ENCODE measurements around the gene TBX1. TPM values are rescaled to one million over a fixed set of nuclear protein-coding genes. Genes with fewer than 3 reads are reported as not detected.
A peak's percentile ranks its signal among the peaks of the same experiment; 100 is the strongest.
"Not testable (repeated sequence)": the region's sequence is repeated elsewhere in the genome, so short reads cannot be mapped to it uniquely, and the experiment has no call there.

The TBX1 gene
- total RNA-seq, 1 experiment from 2014 or later, result 0.08 TPM

DNA sequence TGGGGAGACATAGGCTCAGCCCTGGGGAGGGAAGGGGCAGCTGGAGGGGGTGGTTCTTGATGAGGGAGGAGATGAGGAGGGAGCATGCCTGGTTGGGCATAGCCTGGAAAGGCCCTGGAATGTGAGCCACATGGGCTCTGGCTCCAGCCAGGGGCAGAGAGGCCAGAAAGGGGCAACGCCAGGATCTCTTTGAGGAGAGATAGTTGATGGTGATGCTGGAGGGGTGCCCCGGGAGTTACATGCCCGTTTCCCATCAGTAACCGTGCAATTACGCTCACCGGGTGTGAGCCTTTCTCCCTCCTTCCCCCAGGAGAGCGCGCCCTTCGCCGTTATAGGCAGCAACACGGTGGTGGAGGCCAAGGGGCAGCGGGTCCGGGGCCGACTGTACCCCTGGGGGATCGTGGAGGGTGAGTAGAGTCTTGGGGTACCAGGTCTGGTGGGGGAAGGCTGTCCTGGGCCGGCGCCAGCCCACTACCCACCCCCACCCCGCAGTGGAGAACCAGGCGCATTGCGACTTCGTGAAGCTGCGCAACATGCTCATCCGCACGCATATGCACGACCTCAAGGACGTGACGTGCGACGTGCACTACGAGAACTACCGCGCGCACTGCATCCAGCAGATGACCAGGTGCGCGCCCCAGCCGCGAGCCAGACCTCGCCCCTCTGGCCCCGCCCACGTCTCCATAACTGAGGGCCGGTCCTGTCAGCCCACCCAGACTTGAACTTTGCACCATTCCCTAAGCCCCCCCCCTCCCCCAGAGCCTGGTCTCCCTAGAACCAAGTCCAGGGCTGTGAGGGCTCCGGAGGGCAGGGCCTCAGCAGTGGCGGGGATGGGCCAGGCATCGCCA, 39.0 kb upstream of the TBX1 start:
- DNase-seq (ENCODE audit: low read depth, low spot score), result no peak
- in situ Hi-C loops (cut with HindIII; ENCODE audit: low pct_unique_long_range_greater_than_20kb, low sequenced_read_pairs), result no loop called here

DNA sequence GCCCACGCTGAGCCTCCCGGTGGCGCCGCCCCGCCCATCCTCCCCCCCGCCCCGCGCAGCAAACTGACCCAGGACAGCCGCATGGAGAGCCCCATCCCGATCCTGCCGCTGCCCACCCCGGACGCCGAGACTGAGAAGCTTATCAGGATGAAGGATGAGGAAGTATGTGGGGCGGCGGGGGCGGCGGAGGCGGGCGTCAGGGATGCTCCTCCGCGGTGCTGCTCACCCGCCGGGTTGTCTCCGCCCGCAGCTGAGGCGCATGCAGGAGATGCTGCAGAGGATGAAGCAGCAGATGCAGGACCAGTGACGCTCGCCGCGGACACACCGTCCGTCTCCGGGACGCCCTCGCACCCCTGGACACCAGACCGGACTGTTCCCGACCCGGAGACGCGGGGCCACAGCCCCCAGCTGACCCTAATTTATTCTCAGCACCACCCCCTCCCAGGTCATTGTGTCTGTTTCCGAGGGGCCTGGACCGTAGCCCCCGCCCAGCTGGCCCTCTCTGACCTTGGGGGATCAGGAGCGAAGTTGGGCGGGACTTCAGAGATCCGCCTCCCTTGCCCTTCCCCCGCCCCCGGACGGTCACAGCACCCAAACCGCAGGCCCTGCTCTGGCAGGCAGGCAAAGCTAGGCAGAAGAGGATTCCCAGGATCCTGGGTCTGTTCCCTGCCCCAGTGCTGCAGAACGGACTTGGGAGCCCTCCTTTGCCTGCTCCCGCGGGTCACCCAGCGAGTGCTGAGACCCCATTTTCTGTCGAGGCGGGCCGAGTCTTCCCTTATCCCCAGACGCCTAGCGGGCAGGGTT, 38.2 kb upstream of the TBX1 start:
- in situ Hi-C loops (cut with HindIII; ENCODE audit: low pct_unique_long_range_greater_than_20kb, low sequenced_read_pairs), result no loop called here
- no peak for DNase-seq (ENCODE audit: low read depth, low spot score)

DNA sequence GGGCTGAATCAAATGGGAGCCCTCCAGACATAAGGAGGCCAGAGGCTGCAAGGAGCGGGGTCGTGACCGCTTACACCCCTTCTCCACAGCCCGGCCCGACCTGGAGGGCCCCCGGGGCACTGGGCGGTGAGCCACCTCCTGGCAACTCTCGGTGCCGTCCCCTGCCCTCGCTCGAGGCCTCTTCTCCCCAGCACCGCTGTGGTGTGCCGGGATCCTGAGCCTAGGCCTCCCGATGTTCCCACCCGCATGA, 37.7 kb upstream of the TBX1 start:
- DNase-seq (ENCODE audit: low read depth, low spot score), result no peak
- in situ Hi-C loops (cut with HindIII; ENCODE audit: low pct_unique_long_range_greater_than_20kb, low sequenced_read_pairs), result no loop called here

DNA sequence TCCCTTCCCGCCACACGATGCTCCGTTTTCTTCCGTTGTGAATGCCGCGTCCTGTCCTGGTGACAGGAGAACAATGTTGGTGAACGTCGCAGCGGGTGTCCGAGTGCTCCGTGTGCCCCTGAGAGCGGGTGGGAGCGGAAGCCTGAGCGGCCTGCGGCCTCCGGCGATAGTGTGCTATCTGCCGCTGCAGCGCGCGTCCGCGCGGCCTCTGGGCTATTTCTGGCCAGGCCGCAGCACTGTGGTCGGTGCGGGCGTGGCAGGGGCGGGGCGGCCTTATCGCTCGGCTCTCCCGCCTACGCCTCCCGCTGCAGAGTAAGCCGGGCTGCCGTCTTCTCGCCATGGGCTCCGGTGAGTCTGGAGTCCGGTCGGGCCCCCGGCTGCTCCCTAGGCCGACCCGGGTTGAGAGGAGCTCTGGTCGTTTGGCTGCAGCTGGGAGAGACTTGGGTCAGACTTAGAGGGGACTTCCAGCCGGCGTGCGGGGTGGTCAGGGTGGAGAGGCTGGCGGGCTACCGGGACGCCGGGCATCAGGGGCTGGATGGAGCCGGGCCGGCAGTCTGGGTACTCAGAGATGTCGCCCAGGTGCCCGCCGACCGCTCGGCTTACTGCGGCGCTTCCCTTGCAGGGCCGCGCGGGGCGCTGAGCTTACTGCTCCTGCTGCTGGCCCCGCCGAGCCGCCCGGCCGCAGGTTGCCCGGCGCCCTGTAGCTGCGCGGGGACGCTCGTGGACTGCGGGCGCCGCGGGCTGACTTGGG, 37.2 kb upstream of the TBX1 start, which contains the start of gene GP1BB:
Gene GP1BB, plus strand, starts transcription at position 308 of the 751 bp plus-strand sequence. Its CDS starts 31 bp downstream, at position 339.
- DNase-seq (ENCODE audit: low read depth, low spot score), result no peak
- in situ Hi-C loops (cut with HindIII; ENCODE audit: low pct_unique_long_range_greater_than_20kb, low sequenced_read_pairs), result no loop called here

DNA sequence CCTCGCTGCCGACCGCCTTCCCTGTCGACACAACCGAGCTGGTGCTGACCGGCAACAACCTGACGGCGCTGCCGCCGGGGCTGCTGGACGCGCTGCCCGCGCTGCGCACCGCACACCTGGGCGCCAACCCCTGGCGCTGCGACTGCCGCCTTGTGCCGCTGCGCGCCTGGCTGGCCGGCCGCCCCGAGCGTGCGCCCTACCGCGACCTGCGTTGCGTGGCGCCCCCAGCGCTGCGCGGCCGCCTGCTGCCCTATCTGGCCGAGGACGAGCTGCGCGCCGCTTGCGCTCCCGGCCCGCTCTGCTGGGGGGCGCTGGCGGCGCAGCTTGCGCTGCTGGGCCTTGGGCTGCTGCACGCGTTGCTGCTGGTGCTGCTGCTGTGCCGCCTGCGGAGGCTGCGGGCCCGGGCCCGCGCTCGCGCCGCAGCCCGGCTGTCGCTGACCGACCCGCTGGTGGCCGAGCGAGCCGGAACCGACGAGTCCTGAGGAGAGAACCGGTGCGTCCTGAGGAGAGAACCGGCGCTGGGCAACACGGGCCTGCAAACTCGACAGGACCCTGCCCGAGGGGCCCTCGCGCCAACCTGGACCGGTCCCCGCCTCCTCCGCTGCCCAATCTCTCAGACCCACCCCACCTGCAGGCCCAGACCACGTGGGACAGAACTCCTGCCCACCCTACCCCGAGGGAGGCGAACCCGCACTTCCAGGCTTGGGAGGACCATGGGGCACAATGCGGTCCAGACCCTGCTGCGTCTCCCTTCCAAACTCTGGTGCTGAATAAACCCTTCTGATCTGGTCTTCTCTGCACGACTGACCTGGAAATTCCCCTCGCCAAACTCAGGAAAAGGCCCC, 36.4 kb upstream of the TBX1 start:
- in situ Hi-C loops (cut with HindIII; ENCODE audit: low pct_unique_long_range_greater_than_20kb, low sequenced_read_pairs), result no loop called here

DNA sequence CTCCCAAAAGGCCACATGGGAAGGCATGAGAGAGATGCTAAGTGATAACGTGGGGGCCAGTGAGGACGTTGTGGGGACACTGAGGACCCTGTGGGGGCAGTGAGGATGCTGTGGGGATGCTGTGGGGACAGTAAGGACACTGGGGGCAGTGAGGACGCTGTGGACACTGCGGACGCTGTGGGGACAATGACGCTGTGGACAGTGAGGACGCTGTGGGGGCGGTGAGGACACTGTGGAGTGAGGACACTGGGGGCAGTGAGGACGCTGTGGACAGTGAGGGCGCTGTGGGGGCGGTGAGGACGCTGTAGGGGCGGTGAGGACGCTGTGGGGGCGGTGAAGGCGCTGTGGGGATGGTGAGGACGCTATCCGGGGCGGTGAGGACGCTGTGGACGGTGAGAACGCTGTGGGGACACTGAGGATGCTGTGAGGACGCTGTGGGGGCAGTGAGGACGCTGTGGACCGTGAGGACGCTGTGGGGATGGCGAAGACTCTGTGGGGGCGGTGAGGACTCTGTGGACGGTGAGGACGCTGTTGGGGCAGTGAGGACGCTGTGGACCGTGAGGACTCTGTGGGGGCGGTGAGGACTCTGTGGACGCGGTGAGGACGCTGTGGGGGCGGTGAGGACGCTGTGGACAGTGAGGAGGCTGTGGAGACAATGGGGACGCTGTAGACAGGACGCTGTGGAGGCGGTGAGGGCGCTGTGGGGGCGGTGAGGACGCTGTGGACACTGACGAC, 35.5 kb upstream of the TBX1 start:
- in situ Hi-C loops (cut with HindIII; ENCODE audit: low pct_unique_long_range_greater_than_20kb, low sequenced_read_pairs), result no loop called here
- DNase-seq (ENCODE audit: low read depth, low spot score), result no peak

More for the DNA sequence above, 36.4 kb upstream of the TBX1 start:
- peak; percentile 29 for DNase-seq (ENCODE audit: low read depth, low spot score)

DNA sequence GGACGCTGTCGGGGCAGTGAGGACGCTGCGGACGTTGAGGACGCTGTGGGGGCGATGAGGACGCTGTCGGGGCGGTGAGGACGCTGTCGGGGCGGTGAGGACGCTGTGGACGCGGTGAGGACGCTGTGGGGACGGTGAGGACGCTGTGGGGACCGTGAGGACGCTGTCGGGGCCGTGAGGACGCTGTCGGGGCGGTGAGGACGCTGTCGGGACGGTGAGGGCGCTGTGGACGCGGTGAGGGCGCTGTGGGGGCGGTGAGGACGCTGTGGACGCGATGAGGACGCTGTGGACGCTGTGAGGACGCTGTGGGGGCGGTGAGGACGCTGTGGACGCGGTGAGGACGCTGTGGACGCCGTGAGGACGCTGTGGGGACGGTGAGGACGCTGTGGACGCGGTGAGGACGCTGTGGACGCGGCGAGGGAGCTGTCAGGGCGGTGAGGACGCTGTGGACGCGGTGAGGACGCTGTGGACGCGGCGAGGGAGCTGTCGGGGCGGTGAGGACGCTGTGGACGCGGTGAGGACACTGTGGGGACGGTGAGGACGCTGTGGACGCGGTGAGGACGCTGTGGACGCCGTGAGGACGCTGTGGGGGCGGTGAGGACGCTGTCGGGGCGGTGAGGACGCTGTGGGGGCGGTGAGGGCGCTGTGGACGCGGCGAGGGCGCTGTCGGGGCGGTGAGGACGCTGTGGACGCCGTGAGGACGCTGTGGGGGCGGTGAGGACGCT, 34.4 kb upstream of the TBX1 start:
- in situ Hi-C loops (cut with HindIII; ENCODE audit: low pct_unique_long_range_greater_than_20kb, low sequenced_read_pairs); DNase-seq (ENCODE audit: low read depth, low spot score): not testable (repeated sequence)

DNA sequence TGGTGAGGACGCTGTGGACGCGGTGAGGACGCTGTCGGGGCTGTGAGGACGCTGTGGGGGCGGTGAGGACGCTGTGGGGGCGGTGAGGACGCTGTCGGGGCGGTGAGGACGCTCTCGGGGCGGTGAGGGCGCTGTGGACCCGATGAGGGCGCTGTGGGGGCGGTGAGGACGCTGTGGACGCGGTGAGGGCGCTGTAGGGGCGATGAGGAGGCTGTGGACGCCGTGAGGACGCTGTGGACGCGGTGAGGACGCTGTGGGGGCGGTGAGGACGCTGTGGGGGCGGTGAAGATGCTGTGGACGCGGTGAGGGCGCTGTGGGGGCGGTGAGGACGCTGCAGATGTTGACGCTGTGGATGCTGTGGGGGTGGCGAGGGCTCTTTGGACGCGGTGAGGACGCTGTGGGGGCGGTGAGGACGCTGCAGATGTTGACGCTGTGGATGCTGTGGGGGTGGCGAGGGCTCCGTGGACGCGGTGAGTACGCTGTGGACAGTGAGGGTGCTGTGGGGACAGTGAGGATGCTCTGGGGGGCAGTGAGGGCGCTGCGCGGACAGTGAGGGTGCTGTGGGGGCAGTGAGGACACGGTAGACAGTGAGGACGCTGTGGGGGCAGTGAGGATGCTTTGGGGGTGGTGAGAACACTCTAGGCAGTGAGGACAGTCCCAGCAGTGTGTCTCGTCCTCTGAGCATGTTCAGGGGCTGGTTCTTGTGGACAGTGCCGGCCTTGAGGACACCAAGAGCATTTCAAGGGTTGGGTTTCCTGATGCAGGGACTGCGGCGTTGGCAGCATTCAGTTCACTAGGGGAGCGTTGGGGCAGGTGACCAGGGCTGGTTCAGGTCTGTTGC, 33.0 kb upstream of the TBX1 start:
- DNase-seq (ENCODE audit: low read depth, low spot score), result no peak

DNA sequence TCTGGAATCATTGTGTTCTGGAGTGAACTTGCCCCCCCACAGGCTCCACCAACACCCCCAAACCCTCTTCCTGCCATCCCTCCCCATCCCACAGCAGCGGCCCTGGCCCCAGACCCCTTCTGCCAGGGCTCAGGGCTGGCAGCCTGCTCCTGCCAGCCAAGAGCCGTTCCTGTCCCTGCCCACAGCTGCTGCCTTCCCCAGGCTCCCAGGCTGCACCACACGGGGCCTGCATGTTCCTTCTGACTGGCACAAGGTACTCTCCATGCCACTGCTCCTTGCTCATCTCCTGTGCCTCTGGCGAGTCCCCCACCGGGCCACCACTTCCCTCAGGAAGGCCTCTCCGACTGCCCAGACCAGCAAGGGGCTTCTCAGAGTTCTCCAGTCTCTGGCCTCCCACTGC, 32.3 kb upstream of the TBX1 start:
- in situ Hi-C loops (cut with HindIII; ENCODE audit: low pct_unique_long_range_greater_than_20kb, low sequenced_read_pairs), result no loop called here
- no peak for DNase-seq (ENCODE audit: low read depth, low spot score)

More for the DNA sequence above, 33.0 kb upstream of the TBX1 start:
- in situ Hi-C loops (cut with HindIII; ENCODE audit: low pct_unique_long_range_greater_than_20kb, low sequenced_read_pairs), result no loop called here

DNA sequence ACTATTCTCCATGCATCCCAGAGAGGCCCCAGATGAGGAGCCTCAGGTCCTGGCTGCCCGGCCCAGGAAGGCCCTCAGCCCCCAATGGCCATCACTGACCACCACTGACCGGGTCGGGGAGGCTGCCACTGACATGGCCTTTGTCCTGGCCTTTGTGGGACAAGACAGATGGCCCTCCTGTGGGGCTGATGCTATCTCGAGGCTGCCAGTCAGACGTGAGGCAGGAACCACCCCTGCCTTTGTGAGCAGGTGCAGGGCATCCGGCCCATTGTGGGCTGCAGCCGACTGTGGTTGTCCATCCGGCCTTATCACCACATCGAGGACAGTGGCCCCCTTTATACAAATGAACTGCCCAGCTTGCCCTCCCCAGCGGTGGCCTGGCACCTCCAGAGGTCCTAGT, 31.7 kb upstream of the TBX1 start:
- in situ Hi-C loops (cut with HindIII; ENCODE audit: low pct_unique_long_range_greater_than_20kb, low sequenced_read_pairs), result no loop called here
- no peak for DNase-seq (ENCODE audit: low read depth, low spot score)

DNA sequence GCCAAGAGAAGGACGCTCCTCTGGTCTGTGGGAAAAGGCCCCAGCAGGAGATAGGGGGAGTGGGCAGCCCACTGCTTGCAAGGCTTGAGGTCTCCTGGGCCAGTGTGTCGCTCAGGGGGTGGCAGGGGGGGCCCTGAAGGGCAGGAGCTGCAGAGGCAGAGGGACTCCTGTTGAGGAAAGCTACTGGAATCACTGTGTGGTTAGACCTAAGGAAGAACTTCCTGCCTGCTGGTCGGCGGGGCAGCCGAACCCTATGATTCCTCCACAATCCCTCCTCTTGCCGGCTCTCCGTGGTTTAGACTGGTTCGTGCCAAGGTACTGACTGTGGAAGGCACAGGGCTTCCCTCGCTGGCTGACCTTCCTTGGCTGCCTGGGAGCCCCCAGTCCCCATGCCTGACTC, 31.1 kb upstream of the TBX1 start:
- in situ Hi-C loops (cut with HindIII; ENCODE audit: low pct_unique_long_range_greater_than_20kb, low sequenced_read_pairs), result no loop called here
- no peak for DNase-seq (ENCODE audit: low read depth, low spot score)

DNA sequence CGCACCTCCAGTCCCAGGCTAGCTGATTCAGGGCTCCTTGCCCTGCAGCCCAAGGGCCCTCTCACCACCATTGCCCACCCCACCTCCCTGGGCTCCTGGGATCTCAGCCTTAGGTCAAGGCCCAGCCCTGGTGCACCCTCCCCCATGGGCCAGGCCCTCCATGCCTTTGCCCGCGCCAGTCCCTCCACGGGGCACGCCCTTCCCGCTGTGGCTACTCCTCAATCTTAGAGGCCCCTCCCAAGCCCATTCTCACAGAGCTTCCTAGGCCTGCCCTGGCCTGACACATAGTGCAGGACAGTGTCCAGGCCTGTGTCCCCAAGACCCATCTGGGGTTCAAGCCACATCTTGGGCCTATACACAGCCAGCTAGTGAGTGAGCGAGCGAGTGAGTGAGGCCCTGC, 30.4 kb upstream of the TBX1 start:
- in situ Hi-C loops (cut with HindIII; ENCODE audit: low pct_unique_long_range_greater_than_20kb, low sequenced_read_pairs), result no loop called here
- DNase-seq (ENCODE audit: low read depth, low spot score), result no peak

DNA sequence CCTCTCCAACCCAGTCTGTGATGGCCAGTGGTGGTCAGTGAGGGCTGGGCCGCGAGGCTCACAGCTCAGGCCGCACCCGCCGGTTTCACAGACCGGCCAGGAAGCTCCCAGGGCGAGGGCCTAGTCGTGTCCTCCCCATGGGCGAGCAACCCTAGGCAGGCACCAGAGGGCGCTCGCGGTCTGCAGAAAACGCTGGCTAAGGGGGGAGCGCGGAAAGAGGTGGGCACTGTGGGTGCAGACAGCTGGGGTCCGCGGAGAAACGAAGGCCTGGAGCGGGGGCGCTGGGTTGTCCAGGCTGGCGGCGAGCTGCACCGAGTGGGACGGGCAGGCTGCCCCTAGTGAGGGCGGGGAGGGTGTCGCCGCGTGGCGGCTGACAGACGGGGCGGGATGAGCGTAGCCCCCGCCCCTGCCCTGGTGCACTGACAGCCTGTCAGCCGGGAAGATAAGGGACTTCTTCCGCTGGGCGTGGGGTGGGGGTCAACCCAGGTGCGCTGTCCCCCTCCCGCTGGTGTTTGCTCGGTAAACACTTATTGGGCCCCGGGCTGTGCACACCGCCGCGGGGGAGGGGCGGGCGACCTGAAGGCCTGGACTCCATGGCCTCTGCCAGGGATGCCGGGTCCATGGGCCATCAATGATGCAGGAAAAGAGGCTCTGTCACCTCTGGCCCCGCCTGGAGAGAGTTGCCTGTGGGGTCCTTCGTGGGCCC, 29.8 kb upstream of the TBX1 start:
- peak; percentile 83 for DNase-seq (ENCODE audit: low read depth, low spot score)
- in situ Hi-C loops (cut with HindIII; ENCODE audit: low pct_unique_long_range_greater_than_20kb, low sequenced_read_pairs), result no loop called here

DNA sequence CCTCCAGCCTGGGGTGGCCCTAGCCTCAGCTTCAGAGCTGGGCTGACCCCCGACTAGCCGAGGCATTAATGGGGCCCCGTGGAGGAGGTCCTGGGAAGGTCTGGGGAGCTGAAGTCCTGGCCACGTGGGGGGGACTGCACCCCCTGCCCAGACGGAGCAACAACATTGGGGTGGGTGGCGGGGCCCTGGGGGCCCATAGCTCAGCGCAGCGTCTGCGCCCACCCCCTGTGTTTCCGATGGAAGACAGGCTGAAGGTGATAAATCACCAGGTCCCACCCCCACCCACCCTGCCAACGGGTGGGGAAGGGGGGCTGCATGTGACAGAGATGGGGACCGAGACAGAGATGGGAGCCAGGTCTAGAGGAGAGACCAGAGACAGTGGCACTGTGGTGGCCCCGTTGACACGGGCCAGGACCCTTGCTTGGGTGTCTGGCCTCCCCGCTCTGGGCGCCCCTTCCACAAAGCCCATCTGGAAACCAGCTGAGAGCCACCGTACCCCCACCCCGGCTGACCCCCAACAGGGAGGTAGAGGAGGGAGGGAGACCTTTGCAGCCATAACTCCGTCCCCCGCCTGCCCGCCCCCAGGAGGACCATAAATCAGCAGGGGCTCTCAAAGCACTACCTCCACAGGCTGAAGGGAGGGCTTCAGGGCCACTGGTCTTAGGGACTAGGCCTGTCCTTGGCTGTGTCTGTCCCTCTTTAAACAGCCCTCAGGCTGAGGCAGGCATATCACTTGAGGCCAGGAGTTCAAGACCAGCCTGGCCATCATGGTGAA, 29.0 kb upstream of the TBX1 start:
- no peak for DNase-seq (ENCODE audit: low read depth, low spot score)
- in situ Hi-C loops (cut with HindIII; ENCODE audit: low pct_unique_long_range_greater_than_20kb, low sequenced_read_pairs), result no loop called here
